Astrocyte (in vitro differentiated cells and primary cell): Measurements from ENCODE around the gene CD2. TPM values are rescaled to one million over a fixed set of nuclear protein-coding genes. Genes with fewer than 3 reads are reported as not detected.
A peak's percentile ranks its signal among the peaks of the same experiment; 100 is the strongest.

ENCODE experiments used
- DNase-seq: peaks from one replicate; pipeline ENCODE4 v3.0.0-alpha.2; 2010; ENCODE audit warnings: low read depth
- FAIRE-seq: peaks from 2 replicates; lab custom pipeline; 2011; peaks lifted over from hg19 to GRCh38; lab: Jason Lieb, UNC
- H2AFZ ChIP-seq: 2 replicates; pipeline ENCODE4 v1.6.0; 2012; ENCODE audit warnings: low read depth, low read length, inconsistent platforms
- H3K27ac ChIP-seq: 2 replicates; pipeline ENCODE4 v1.5.1; 2011; ENCODE audit warnings: low read depth, low read length, inconsistent platforms
- H3K27me3 ChIP-seq: 2 replicates; pipeline ENCODE4 v1.6.0; 2011; ENCODE audit warnings: low read length, inconsistent platforms; ENCODE audit not compliant: insufficient read depth
- H3K36me3 ChIP-seq: 2 replicates; pipeline ENCODE4 v1.5.1; 2011; ENCODE audit warnings: low read length, inconsistent platforms; ENCODE audit not compliant: insufficient read depth
- H3K4me1 ChIP-seq: 2 replicates; pipeline ENCODE4 v1.5.1; 2011; ENCODE audit warnings: low read length, inconsistent platforms; ENCODE audit not compliant: insufficient read depth
- H3K4me2 ChIP-seq: 2 replicates; pipeline ENCODE4 v1.6.0; 2012; ENCODE audit warnings: low read length, inconsistent platforms
- H3K4me3 ChIP-seq: 2 replicates; pipeline ENCODE4 v1.5.1; 2011; ENCODE audit warnings: low read depth, mild to moderate bottlenecking, low read length, inconsistent platforms; ENCODE audit not compliant: insufficient read depth
- H3K79me2 ChIP-seq: 2 replicates; pipeline ENCODE4 v1.6.0; 2012; ENCODE audit warnings: mild to moderate bottlenecking, low read length, inconsistent platforms; ENCODE audit not compliant: insufficient read depth
- H3K9ac ChIP-seq: 2 replicates; pipeline ENCODE4 v1.6.0; 2012; ENCODE audit warnings: mild to moderate bottlenecking, low read length, inconsistent platforms
- H3K9me3 ChIP-seq: 2 replicates; pipeline ENCODE4 v1.5.1; 2012; ENCODE audit warnings: low read depth, mild to moderate bottlenecking, low read length, inconsistent platforms; ENCODE audit not compliant: insufficient read depth
- H4K20me1 ChIP-seq: 2 replicates; pipeline ENCODE4 v1.6.0; 2012; ENCODE audit warnings: low read length, inconsistent platforms; ENCODE audit not compliant: insufficient read depth
- H3K27ac Mint-ChIP-seq: one replicate; pipeline ENCODE4 v1.8.0; 2021; ENCODE audit warnings: mild to moderate bottlenecking, mixed read lengths; ENCODE audit not compliant: unreplicated experiment
- H3K27me3 Mint-ChIP-seq: one replicate; pipeline ENCODE4 v1.8.0; 2021; ENCODE audit warnings: low read depth, mixed read lengths; ENCODE audit not compliant: unreplicated experiment
- H3K36me3 Mint-ChIP-seq: one replicate; pipeline ENCODE4 v1.8.0; 2021; ENCODE audit warnings: low read depth, mixed read lengths; ENCODE audit not compliant: unreplicated experiment
- H3K4me1 Mint-ChIP-seq: one replicate; pipeline ENCODE4 v1.8.0; 2021; ENCODE audit warnings: low read depth, mixed read lengths; ENCODE audit not compliant: unreplicated experiment
- H3K4me3 Mint-ChIP-seq: one replicate; pipeline ENCODE4 v1.8.0; 2021; ENCODE audit warnings: mild to moderate bottlenecking, moderate library complexity, mixed read lengths; ENCODE audit not compliant: unreplicated experiment
- H3K9me3 Mint-ChIP-seq: one replicate; pipeline ENCODE4 v1.8.0; 2021; ENCODE audit warnings: mild to moderate bottlenecking, mixed read lengths; ENCODE audit not compliant: unreplicated experiment
- CTCF ChIP-seq: IDR thresholded peaks from 2 replicates; pipeline ENCODE4 v1.5.1; 2011; ENCODE audit warnings: low read depth, mild to moderate bottlenecking, inconsistent platforms, low read length, moderate library complexity; ENCODE audit not compliant: insufficient read depth
- EZH2 ChIP-seq: IDR thresholded peaks from 2 replicates; pipeline ENCODE4 v1.6.1; 2012; ENCODE audit warnings: mild to moderate bottlenecking, low read length, inconsistent platforms; ENCODE audit not compliant: insufficient read depth
- total RNA-seq: library from RNA; stranded (reverse); gene quantifications from 2 replicates; pipeline ENCODE4 v1.2.1, GENCODE V29; 2021

The CD2 gene
- total RNA-seq, 1 donor from 2014 or later: 0.14 TPM

GRCh38 chr1:116710420-116711262 is 43.6 kb upstream of the CD2 start:
- H3K9me3 ChIP-seq: no peaks in the 10 kb centered on the region
- no peaks in the 10 kb centered on the region for H3K36me3 ChIP-seq
- H3K4me2 ChIP-seq: no peak overlapping the region
- FAIRE-seq: no peak
- TF ChIP-seq CTCF (no peak), EZH2 (no peak)
- H4K20me1 ChIP-seq: no peaks in the 10 kb centered on the region
- no peak overlapping the region for H3K4me3 ChIP-seq
- H3K27me3 ChIP-seq: peaks cover 10% of the 10 kb centered on the region
- H2AFZ ChIP-seq: no peak overlapping the region
- H3K9ac ChIP-seq: no peak overlapping the region
- peaks cover 17% of the 10 kb centered on the region for H3K27me3 Mint-ChIP-seq
- H3K27ac Mint-ChIP-seq: no peak overlapping the region
- H3K4me1 Mint-ChIP-seq: peaks cover 13% of the 10 kb centered on the region
- DNase-seq: no peak
- H3K9me3 Mint-ChIP-seq: no peaks in the 10 kb centered on the region
- no peak overlapping the region for H3K4me3 Mint-ChIP-seq
- H3K4me1 ChIP-seq: no peaks in the 10 kb centered on the region
- no peaks in the 10 kb centered on the region for H3K79me2 ChIP-seq
- H3K36me3 Mint-ChIP-seq: no peaks in the 10 kb centered on the region
- no peak overlapping the region for H3K27ac ChIP-seq

- H3K4me1 Mint-ChIP-seq: peaks cover 13% of the 10 kb centered on the region
- H3K27ac ChIP-seq: no peak overlapping the region
- H3K4me3 ChIP-seq: no peak overlapping the region
- no peaks in the 10 kb centered on the region for H3K36me3 ChIP-seq
- peaks cover 10% of the 10 kb centered on the region for H3K27me3 ChIP-seq
- H3K36me3 Mint-ChIP-seq: no peaks in the 10 kb centered on the region
- peaks cover 17% of the 10 kb centered on the region for H3K27me3 Mint-ChIP-seq
- H3K27ac Mint-ChIP-seq: no peak overlapping the region
- H3K4me3 Mint-ChIP-seq: peak overlapping the region; percentile 2
- H3K9me3 Mint-ChIP-seq: no peaks in the 10 kb centered on the region
- H3K79me2 ChIP-seq: no peaks in the 10 kb centered on the region
- no peak overlapping the region for H3K4me2 ChIP-seq
- DNase-seq (no peak), FAIRE-seq (no peak)
- H3K4me1 ChIP-seq: no peaks in the 10 kb centered on the region
- no peak overlapping the region for H3K9ac ChIP-seq
- no peak overlapping the region for H2AFZ ChIP-seq
- no peaks in the 10 kb centered on the region for H4K20me1 ChIP-seq
- no peaks in the 10 kb centered on the region for H3K9me3 ChIP-seq
- TF ChIP-seq CTCF (no peak), EZH2 (no peak)
Measured at GRCh38 chr1:116711263-116711840, 42.9 kb upstream of the CD2 start.

GRCh38 chr1:116712510-116712909 is 41.7 kb upstream of the CD2 start:
- no peak overlapping the region for H3K27ac ChIP-seq
- peaks cover 10% of the 10 kb centered on the region for H3K27me3 ChIP-seq
- Mint-ChIP-seq H3K27ac (no peak overlapping the region), H3K4me1 (peaks cover 13% of the 10 kb centered on the region), H3K36me3 (no peaks in the 10 kb centered on the region), H3K27me3 (peaks cover 17% of the 10 kb centered on the region), H3K4me3 (no peak overlapping the region), H3K9me3 (peaks cover 2% of the 10 kb centered on the region)
- H3K9me3 ChIP-seq: no peaks in the 10 kb centered on the region
- no peak overlapping the region for H3K9ac ChIP-seq
- no peak overlapping the region for H2AFZ ChIP-seq
- no peak for DNase-seq
- FAIRE-seq: no peak
- peak overlapping the region; percentile 16 for H3K4me2 ChIP-seq
- H4K20me1 ChIP-seq: no peaks in the 10 kb centered on the region
- no peak overlapping the region for H3K4me3 ChIP-seq
- no peaks in the 10 kb centered on the region for H3K36me3 ChIP-seq
- TF ChIP-seq CTCF (no peak), EZH2 (no peak)
- H3K79me2 ChIP-seq: no peaks in the 10 kb centered on the region
- H3K4me1 ChIP-seq: no peaks in the 10 kb centered on the region
